Tibial artery (tissue), 4 donors: ENCODE results near the gene SLC1A3.

Source experiments
- DNase-seq, 2 donors: peaks; one replicate each; pipeline ENCODE4 v3.0.0-alpha.2; 2019
- H3K27ac ChIP-seq, 2 donors: fragments of 200-600 bp; sonication (generic) in 1 of 2; 1 replicate in 1 of 2; 2 replicates in 1 of 2; pipeline ENCODE4 v1.5.1; 2018 to 2019; ENCODE audit warnings: mild to moderate bottlenecking in 1 of 2
- H3K27me3 ChIP-seq, 2 donors: fragments of 200-600 bp; sonication (generic) in 1 of 2; one replicate each; pipeline versions ENCODE4 v1.5.1 to v1.6.0; 2016 to 2019
- H3K36me3 ChIP-seq, 3 donors: fragments of 200-600 bp; sonication (generic) in 2 of 3; one replicate each; pipeline ENCODE4 v1.5.1; 2016 to 2019; ENCODE audit warnings: mild to moderate bottlenecking in 2 of 3
- H3K4me1 ChIP-seq, 4 donors: fragments of 200-600 bp; sonication (generic) in 2 of 4; 1 replicate in 3 of 4; 2 replicates in 1 of 4; pipeline ENCODE4 v1.5.1; 2016 to 2019
- H3K4me3 ChIP-seq, 2 donors: fragments of 200-600 bp; sonication (generic) in 1 of 2; 1 replicate in 1 of 2; 2 replicates in 1 of 2; pipeline ENCODE4 v1.5.1; 2018 to 2019; ENCODE audit warnings: mild to moderate bottlenecking in 2 of 2
- H3K9me3 ChIP-seq, 3 donors: fragments of 200-600 bp; sonication (generic) in 1 of 3; one replicate each; pipeline ENCODE4 v1.5.1; 2016 to 2019
- intact Hi-C: fragments of 100-400 bp; cut with DNase I; formaldehyde crosslinking; loops from one replicate; pipeline ENCODE4 v1.15.0; 2023; ENCODE audit warnings: low total_unique reads
- TF ChIP-seq, protein P1 (sequence below), 2 experiments: fragments of 200-600 bp in 1 of 2; fragments of 450-650 bp in 1 of 2; IDR thresholded peaks; one replicate each; pipeline ENCODE4 v1.5.1; 2017 to 2019; ENCODE audit warnings: antibody characterized with exemption in 2 of 2, mild to moderate bottlenecking in 1 of 2, moderate library complexity in 1 of 2

The SLC1A3 gene

DNA sequence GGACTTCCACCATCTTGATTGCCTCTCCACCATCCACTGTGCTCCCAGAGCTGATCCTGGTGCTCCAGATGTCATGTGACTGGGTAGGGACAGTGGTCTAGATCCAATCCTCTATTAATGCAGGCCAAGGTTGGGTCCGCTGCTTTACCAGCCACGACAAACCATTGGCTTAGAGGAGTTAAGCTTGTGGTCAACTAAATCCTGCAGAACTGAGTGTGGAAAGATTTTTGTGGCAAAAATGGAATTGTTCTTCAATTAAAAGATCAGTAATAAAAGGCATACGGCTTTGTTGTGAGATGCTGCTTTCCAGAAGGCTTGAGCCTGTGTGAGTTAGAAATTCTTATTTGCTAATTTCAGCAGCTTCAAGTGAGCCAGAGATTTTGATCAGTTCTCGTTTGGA, 30.7 kb downstream of the SLC1A3 start:
- no peaks in the 10 kb centered on the region for H3K4me1 ChIP-seq
- no peak overlapping the region for H3K4me3 ChIP-seq
- TF ChIP-seq, protein P1, sequence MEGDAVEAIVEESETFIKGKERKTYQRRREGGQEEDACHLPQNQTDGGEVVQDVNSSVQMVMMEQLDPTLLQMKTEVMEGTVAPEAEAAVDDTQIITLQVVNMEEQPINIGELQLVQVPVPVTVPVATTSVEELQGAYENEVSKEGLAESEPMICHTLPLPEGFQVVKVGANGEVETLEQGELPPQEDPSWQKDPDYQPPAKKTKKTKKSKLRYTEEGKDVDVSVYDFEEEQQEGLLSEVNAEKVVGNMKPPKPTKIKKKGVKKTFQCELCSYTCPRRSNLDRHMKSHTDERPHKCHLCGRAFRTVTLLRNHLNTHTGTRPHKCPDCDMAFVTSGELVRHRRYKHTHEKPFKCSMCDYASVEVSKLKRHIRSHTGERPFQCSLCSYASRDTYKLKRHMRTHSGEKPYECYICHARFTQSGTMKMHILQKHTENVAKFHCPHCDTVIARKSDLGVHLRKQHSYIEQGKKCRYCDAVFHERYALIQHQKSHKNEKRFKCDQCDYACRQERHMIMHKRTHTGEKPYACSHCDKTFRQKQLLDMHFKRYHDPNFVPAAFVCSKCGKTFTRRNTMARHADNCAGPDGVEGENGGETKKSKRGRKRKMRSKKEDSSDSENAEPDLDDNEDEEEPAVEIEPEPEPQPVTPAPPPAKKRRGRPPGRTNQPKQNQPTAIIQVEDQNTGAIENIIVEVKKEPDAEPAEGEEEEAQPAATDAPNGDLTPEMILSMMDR (IDR thresholded peaks at IDR 0.05) = no peak
- H3K9me3 ChIP-seq = no peaks in the 10 kb centered on the region
- no peak overlapping the region for H3K27ac ChIP-seq
- intact Hi-C loops = no loop called here
- H3K27me3 ChIP-seq = no peaks in the 10 kb centered on the region
- H3K36me3 ChIP-seq = no peaks in the 10 kb centered on the region
- no peak for DNase-seq

DNA sequence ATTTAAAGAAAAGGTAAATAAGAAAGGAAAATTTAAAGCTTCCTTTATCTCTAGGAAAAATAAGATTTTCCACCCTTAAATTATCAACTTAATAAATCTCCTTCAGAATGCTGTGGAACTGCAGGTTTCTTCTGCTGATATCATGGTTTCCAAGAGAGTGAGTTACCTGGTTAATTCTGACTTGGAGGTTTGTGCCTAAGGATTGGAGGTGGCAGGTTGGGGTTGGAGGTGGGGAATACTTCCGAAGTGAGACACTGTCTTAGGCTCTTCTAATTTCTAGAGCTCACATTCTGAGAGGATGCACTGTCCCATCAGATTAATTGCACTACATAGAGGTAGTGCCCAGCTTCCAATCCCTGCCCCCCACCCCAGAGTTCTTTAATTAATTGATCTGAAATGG, 31.1 kb downstream of the SLC1A3 start:
- no peaks in the 10 kb centered on the region for H3K4me1 ChIP-seq
- no peaks in the 10 kb centered on the region for H3K9me3 ChIP-seq
- intact Hi-C loops = no loop called here
- H3K27ac ChIP-seq = no peak overlapping the region
- TF ChIP-seq, protein P1 (IDR thresholded peaks at IDR 0.05) = no peak
- no peak for DNase-seq
- no peaks in the 10 kb centered on the region for H3K36me3 ChIP-seq
- no peaks in the 10 kb centered on the region for H3K27me3 ChIP-seq
- no peak overlapping the region for H3K4me3 ChIP-seq

DNA sequence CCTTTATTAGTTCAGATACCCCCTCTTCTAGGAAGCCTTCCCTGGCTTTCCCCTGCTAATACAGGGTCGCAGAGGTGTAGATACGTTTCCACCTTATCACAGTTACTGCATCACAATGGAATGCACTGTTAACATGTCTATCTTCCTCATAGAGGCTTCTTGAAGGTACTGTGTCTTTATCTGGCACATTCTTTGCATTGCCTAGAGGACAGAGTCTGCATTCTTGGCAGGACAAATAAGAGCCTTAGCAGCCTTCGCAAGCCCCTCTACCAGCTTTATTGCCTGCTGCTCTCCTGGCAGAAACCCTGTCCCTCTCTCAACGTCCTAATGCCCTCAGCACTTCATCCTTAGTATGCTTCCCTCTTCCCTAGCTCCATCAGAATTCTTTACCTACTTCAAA, 31.6 kb downstream of the SLC1A3 start:
- Histone ChIP-seq H3K4me1 (no peaks in the 10 kb centered on the region), H3K36me3 (no peaks in the 10 kb centered on the region), H3K4me3 (no peak overlapping the region), H3K27ac (no peak overlapping the region), H3K9me3 (no peaks in the 10 kb centered on the region), H3K27me3 (no peaks in the 10 kb centered on the region)
- no peak for DNase-seq
- TF ChIP-seq, protein P1 (IDR thresholded peaks at IDR 0.05) = no peak
- intact Hi-C loops = no loop called here

DNA sequence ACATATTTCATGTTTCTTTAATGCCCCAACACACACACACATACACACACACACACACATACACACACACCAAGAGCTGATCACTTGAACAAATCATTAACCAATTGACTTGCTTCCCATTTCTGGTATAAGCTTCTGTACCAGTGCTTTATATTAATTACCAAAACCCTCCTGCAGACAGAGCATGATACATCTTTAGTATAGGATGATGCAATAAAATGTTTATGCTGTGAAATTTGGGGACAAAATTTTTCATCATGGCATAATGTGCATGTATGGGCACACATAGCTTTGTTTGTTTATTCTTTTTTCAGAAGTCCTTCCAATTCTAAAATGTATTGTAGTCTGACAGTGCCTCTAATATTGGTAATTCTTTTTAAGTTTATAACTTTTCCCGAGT, 34.5 kb downstream of the SLC1A3 start:
- H3K27ac ChIP-seq = no peak overlapping the region
- TF ChIP-seq, protein P1 (IDR thresholded peaks at IDR 0.05) = no peak
- no peaks in the 10 kb centered on the region for H3K27me3 ChIP-seq
- intact Hi-C loops = no loop called here
- H3K4me1 ChIP-seq = no peaks in the 10 kb centered on the region
- DNase-seq = no peak
- no peak overlapping the region for H3K4me3 ChIP-seq
- no peaks in the 10 kb centered on the region for H3K9me3 ChIP-seq
- H3K36me3 ChIP-seq = no peaks in the 10 kb centered on the region

DNA sequence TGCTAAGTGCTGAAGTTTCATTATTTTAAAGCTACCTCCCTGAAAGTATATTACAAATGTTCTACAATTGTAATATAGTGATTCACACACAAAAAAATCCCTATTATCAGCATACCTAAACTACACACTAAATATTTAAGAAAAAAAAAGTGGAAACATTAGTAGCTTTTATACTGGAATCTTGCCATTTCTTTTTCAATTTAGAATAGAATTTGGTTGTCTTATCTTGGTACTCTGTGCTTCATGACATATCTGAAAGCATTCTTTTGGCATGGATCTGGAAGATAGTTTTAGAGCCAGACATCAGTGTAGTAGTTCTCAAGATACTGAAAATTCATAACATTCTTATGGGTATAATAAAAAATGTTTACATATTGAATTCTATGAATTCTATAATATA, 35.0 kb downstream of the SLC1A3 start:
- H3K9me3 ChIP-seq = no peaks in the 10 kb centered on the region
- no peaks in the 10 kb centered on the region for H3K36me3 ChIP-seq
- no peaks in the 10 kb centered on the region for H3K4me1 ChIP-seq
- no peak for DNase-seq
- H3K27ac ChIP-seq = no peak overlapping the region
- no peak overlapping the region for H3K4me3 ChIP-seq
- H3K27me3 ChIP-seq = no peaks in the 10 kb centered on the region
- TF ChIP-seq, protein P1 (IDR thresholded peaks at IDR 0.05) = no peak
- intact Hi-C loops = no loop called here

DNA sequence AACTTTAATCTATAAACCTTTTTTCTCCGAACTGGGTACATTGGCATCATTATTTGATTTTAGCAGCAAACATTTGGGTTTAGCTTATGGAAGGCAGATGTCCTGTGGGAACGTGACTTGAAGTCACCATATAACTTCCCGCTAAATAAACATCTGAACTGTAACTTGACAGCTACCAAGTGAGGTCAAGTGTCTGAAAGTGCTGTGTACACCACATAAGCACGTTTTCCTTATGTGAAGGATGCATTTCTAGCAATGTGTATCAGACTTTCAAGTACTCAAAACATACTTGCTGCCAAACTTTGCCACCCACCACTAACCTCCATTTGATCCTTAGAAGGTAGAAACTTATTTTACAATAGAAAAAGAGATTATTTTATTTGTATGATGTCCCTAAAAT, 35.7 kb downstream of the SLC1A3 start:
- Histone ChIP-seq H3K9me3 (no peaks in the 10 kb centered on the region), H3K4me3 (no peak overlapping the region), H3K4me1 (no peaks in the 10 kb centered on the region), H3K27ac (no peak overlapping the region), H3K36me3 (no peaks in the 10 kb centered on the region), H3K27me3 (no peaks in the 10 kb centered on the region)
- intact Hi-C loops = no loop called here
- TF ChIP-seq, protein P1 (IDR thresholded peaks at IDR 0.05) = no peak
- no peak for DNase-seq
